Fibroblast of villous mesenchyme (primary cell): ENCODE data around the gene BRCA1. TPM values are rescaled to one million over a fixed set of nuclear protein-coding genes. Genes with fewer than 3 reads are reported as not detected.
A peak's percentile ranks its signal among the peaks of the same experiment; 100 is the strongest.
"Not testable (repeated sequence)": the region's sequence is repeated elsewhere in the genome, so short reads cannot be mapped to it uniquely, and the experiment has no call there.

Experiments used
- DNase-seq: peaks from one replicate; pipeline ENCODE4 v3.0.0-alpha.2; 2010; ENCODE audit warnings: low read depth
- H3K4me3 ChIP-seq: 2 replicates; pipeline ENCODE4 v1.5.1; 2011; ENCODE audit warnings: low read depth, mild to moderate bottlenecking, low read length
- total RNA-seq: library from RNA; depleted of rRNA; stranded (reverse); fragments of >200 nt; gene quantifications from 2 replicates; pipeline ENCODE4 v1.2.3, GENCODE V29; 2012
- TF ChIP-seq, protein P1 (sequence below): IDR thresholded peaks from 2 replicates; pipeline ENCODE4 v1.5.1; 2012; ENCODE audit warnings: low read depth, mild to moderate bottlenecking, low read length; ENCODE audit not compliant: insufficient read depth

The BRCA1 gene
- total RNA-seq, 1 donor: 16.8 TPM

DNA sequence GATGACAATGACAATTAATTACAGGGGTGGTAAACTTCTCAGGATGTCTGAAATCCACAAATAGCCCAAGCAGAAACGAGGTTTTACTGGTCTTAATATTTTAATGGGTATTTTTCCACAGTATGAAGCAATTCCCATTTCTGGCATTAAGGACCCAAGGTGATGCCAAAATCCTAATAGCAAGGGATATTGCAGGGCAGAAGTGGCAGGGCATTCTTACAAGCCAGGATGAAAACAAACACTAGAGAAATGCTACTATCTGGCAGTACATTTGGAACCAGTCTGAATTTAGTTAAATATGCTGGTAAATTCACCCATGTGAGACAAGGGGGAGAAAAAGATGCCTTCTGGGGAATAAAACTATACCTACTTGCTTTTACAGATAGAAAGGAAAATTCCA is 54.9 kb downstream of the BRCA1 start:
- no peak overlapping the region for H3K4me3 ChIP-seq
- DNase-seq: no peak
- TF ChIP-seq, protein P1, sequence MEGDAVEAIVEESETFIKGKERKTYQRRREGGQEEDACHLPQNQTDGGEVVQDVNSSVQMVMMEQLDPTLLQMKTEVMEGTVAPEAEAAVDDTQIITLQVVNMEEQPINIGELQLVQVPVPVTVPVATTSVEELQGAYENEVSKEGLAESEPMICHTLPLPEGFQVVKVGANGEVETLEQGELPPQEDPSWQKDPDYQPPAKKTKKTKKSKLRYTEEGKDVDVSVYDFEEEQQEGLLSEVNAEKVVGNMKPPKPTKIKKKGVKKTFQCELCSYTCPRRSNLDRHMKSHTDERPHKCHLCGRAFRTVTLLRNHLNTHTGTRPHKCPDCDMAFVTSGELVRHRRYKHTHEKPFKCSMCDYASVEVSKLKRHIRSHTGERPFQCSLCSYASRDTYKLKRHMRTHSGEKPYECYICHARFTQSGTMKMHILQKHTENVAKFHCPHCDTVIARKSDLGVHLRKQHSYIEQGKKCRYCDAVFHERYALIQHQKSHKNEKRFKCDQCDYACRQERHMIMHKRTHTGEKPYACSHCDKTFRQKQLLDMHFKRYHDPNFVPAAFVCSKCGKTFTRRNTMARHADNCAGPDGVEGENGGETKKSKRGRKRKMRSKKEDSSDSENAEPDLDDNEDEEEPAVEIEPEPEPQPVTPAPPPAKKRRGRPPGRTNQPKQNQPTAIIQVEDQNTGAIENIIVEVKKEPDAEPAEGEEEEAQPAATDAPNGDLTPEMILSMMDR: no peak

DNA sequence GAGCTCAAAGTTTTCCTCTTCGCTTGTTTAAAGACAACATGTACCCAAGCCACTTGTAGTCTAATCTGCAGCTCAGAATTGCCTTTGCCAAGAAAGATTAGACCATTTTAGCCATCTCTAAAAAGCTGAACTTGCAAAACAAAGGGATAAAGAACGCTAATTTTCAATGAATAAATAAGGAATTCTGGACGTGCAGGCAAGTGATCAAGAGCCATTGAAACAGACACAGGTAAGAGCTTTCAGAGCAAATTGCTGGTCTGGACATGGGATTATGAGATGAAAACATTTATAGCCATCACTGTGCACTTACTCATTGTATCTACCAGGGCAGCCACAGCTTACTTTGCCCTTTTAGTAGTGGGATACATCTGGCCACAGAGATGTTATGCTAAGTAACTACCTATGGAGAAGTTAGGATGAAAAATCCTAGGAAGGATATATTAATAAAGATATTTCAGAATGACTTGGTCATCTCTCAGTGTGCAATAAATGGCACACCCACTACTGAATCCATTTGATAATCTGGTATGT is 55.7 kb downstream of the BRCA1 start:
- no peak for DNase-seq
- TF ChIP-seq, protein P1: no peak
- no peak overlapping the region for H3K4me3 ChIP-seq

DNA sequence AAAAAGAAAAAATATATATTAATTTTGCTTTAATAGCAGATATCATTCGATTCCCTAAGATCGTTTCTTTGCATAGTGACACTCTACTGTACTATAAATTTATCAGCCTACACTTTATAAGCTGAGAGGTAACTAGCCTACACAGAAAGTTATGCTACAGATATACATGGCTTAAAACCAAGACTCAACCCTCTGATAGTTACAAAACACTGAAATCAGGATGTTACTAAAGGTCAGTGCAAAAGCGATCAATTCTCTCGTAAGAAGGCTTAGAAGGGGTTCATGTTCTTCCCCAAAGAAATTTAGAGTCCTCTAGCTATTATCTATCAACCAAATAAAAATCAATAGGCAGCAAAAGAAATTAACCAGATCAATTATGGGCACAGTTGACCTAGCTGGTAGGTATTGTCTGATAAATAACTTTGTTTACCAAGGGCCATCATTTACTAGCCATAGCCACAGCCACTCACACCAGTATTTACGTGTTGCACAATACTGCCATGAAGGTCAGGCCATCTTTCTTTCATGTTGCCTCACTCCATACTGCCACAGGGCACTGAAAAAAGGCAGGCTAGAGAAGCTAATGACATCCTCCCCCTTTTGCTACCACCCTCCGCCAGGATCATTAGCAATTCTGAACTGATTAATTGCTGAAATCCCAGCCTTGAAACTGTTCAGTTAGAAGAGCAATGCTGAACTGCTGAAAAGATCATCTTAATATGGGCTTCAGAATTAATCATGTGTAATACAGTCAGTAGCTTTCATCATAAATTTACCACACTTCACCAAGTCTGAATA is 56.4 kb downstream of the BRCA1 start:
- TF ChIP-seq, protein P1: no peak
- no peak overlapping the region for H3K4me3 ChIP-seq
- DNase-seq: peak; percentile 45

DNA sequence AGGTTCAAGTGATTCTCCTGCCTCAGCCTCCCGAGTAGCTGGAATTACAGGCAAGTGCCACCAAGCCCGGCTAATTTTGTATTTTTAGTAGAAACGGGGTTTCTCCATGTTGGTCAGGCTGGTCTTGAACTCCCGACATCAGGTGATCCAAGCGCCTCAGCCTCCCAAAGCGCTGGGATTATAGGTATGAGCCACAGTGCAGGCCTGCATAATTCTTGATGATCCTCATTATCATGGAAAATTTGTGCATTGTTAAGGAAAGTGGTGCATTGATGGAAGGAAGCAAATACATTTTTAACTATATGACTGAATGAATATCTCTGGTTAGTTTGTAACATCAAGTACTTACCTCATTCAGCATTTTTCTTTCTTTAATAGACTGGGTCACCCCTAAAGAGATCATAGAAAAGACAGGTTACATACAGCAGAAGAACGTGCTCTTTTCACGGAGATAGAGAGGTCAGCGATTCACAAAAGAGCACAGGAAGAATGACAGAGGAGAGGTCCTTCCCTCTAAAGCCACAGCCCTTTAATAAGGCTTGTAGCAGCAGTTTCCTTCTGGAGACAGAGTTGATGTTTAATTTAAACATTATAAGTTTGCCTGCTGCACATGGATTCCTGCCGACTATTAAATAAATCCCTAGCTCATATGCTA is 62.1 kb downstream of the BRCA1 start:
- H3K4me3 ChIP-seq: no peak overlapping the region
- TF ChIP-seq, protein P1: no peak
- DNase-seq: no peak

DNA sequence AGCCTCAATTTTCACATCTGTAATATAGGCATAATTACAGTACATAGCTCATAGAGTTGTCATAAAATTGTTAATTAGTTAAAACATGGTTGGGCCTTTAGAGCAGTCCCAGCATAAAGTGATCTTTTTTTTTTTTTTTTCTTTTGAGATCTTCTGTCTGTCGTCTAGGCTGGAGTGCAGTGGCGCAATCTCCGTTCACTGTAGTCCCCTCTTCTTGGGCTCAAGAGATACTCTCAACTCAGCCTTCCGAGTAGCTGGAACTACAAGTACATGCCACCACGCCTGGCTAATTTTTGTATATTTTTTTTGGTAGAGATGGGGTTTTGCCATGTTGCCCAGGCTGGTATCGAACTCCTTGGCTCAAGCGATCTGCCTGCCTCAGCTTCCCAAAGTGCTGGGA is 69.1 kb downstream of the BRCA1 start:
- TF ChIP-seq, protein P1: no peak
- no peak overlapping the region for H3K4me3 ChIP-seq
- DNase-seq: no peak

DNA sequence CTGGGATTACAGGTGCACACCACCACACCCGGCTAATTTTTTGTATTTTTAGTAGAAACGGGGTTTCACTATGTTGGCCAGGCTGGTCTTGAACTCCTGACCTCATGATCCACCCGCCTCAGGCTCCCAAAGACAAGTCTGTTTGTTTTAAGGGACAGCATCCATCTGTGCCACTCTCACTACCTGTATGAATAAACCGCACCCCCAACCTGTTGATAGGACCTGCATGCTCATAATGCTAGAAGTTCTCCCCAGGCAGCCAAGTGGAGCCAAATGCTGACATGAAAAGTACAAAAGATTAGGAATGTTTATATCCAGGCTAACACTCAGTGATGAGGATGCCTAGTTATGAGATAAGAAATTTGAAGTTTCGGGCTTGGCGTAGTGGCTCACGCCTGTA is 72.2 kb downstream of the BRCA1 start:
- H3K4me3 ChIP-seq, DNase-seq: not testable (repeated sequence)

DNA sequence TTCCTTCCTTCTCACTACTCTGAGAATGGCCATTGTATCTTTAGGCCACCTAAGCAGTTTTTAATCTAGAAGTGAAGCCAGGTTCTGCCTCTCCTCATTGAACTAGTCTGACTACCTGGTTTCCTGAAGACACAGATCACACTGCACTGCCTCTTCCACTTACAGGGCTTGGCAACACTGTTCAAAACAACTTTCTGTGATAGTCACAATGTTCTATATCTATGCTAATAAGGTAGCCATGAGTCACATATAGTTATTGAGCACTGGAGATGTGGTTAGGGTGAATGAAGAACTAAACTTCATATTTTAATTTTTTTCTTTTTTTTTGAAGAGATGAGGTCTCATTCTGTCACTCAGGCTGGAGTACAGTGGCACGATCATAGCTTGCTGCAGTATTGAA is 73.2 kb downstream of the BRCA1 start:
- DNase-seq: no peak
- TF ChIP-seq, protein P1: no peak
- H3K4me3 ChIP-seq: no peak overlapping the region
